Heart left ventricle (tissue), 16 donors: ENCODE results near the gene KDELR3. TPM values are rescaled to one million over a fixed set of nuclear protein-coding genes. Genes with fewer than 3 reads are reported as not detected.

Experiments used
- ATAC-seq, 4 donors: fragments of 200-7000 bp; cut with Tn5 transposase; one replicate each; pipeline ENCODE4 v1.9.1; 2020 to 2022; ENCODE audit warnings: moderate library complexity in 4 of 4, mild to moderate bottlenecking in 3 of 4, moderate number of reproducible peaks in 1 of 4
- DNase-seq, 5 donors: peaks; one replicate each; pipeline ENCODE4 v3.0.0-alpha.2; 2020
- H3K27ac ChIP-seq, 12 donors: fragments of 200-600 bp; sonication (generic) in 4 of 12; one replicate each; pipeline versions ENCODE4 v1.5.0 to v1.8.0; 2016 to 2022; ENCODE audit warnings: mild to moderate bottlenecking in 2 of 12
- H3K27me3 ChIP-seq, 9 donors: fragments of 200-600 bp; sonication (generic) in 2 of 9; one replicate each; pipeline versions ENCODE4 v1.5.1 to v1.8.0; 2016 to 2022; ENCODE audit warnings: mild to moderate bottlenecking in 3 of 9
- H3K36me3 ChIP-seq, 9 donors: fragments of 200-600 bp; sonication (generic) in 2 of 9; one replicate each; pipeline versions ENCODE4 v1.5.0 to v1.8.0; 2018 to 2022; ENCODE audit warnings: mild to moderate bottlenecking in 2 of 9
- H3K4me1 ChIP-seq, 12 donors: fragments of 200-600 bp; sonication (generic) in 4 of 12; one replicate each; pipeline versions ENCODE4 v1.5.0 to v1.8.0; 2016 to 2022; ENCODE audit warnings: mild to moderate bottlenecking in 3 of 12
- H3K4me3 ChIP-seq, 12 donors: fragments of 200-600 bp; sonication (generic) in 4 of 12; one replicate each; pipeline versions ENCODE4 v1.5.0 to v1.8.0; 2017 to 2022; ENCODE audit warnings: mild to moderate bottlenecking in 9 of 12, moderate library complexity in 4 of 12
- H3K9me3 ChIP-seq, 12 donors: fragments of 200-600 bp; sonication (generic) in 4 of 12; one replicate each; pipeline versions ENCODE4 v1.5.0 to v1.8.0; 2016 to 2022; ENCODE audit warnings: mild to moderate bottlenecking in 1 of 12
- POLR2A ChIP-seq, 2 donors: fragments of 450-650 bp; IDR thresholded peaks; one replicate each; pipeline ENCODE4 v1.6.1; 2017; ENCODE audit warnings: antibody characterized with exemption in 2 of 2, mild to moderate bottlenecking in 2 of 2, moderate library complexity in 2 of 2
- WGBS, 4 donors: extraction: QIAGEN DNeasy Blood & Tissue Kit in 2 of 4; methylation state at CpG; one replicate each; pipeline versions ENCODE4 v1.1.5 to v1.1.7; 2013 to 2018; 5-methylcytosine and 5-hydroxymethylcytosine counted together
- intact Hi-C, 10 donors: fragments of 100-400 bp; cut with DNase I; formaldehyde crosslinking; loops; one replicate each; pipeline versions ENCODE4 v1.11.1 to v1.14.2; 2022
- polyA plus RNA-seq, 2 donors: library from polyadenylated mRNA; stranded (reverse); fragments of 200-250 nt; gene quantifications; one replicate each; pipeline ENCODE4 v1.2.3, GENCODE V29; 2013
- total RNA-seq, 9 donors: library from RNA; depleted of rRNA in 2 of 9; stranded (reverse); fragments of >200 nt in 2 of 9; fragmentation: NEBNext Ultra II Directional in 3 of 9; extraction: Animal tissue kit (Norgen Biotek cat#: 25700) in 3 of 9; gene quantifications; one replicate each; pipeline versions ENCODE4 v1.1.0 to v1.2.4, GENCODE V29; 2016 to 2023
- TF ChIP-seq, protein P1 (sequence below), 12 donors: fragments of 200-600 bp; sonication (generic) in 4 of 12; IDR thresholded peaks; one replicate each; pipeline versions ENCODE4 v1.5.0 to v1.8.0; 2018 to 2022; ENCODE audit warnings: antibody characterized with exemption in 12 of 12, mild to moderate bottlenecking in 5 of 12
- donor health status: ischemic (EF 13 %, LVEDD 7.1; RV severe dilation, severe dysfunction).
- donor health status: healthy with polysubstance abuse.
- donor health status: DM: no; HTN: yes; CAD: no.
- donor health status: DM: no; HTN: no; CAD: no.
- donor health status: ischemic (EF 25% LVEDD 6.9; RV normal size, moderate dysfunction).
- donor health status: ischemic (EF 25% LVEDD 5.7; RV mildly dilated, moderate dysfunction).
- donor health status: healthy.
- donor health status: DM: yes; HTN: yes; CAD: no.
- donor health status: ischemic (EF 35%, LVEDD 5.7; RV mildly dilated, moderate dysfunction).
- donor health status: nonischemic (EF 11% LVEDD 7.7; RV severe dilation, severe dysfunction).
- donor health status: DM: yes; HTN: yes; CAD: no.
- donor health status: PGD.
- donor health status: ischemic (EF 29% LVEDD 5.4; RV normal size, mild dysfunction).
- donor health status: nonischemic (EF 23%, LVEDD 6.1; RV moderate dilation, normal function).

KDELR3 gene
- total and polyA plus RNA-seq, 11 donors, result 4.4 to 15.5 (median 8.5) TPM

DNA sequence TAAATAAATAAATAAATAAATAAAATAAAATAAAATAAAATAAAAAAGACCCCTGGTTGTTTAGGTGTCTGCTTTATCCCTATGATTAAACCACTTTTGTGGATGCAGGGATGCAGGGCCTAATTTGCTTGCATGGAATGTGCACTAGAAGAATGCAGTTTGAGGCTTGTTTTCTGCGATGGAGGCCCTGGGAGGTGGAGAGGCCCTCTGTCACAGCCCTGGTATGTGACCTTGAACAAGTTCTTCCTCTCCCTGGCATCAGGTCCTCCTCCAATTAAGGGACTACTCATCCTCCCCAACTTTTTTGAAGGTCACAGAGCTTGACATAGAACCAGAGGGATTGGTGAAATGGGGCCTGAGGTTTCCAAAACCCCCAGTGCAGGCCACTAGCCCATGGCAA lies 35.6 kb upstream of the KDELR3 start:
- Histone ChIP-seq H3K4me1 (peaks cover 0 to 59% (median 8%) of the 10 kb centered on the region in 12 donors), H3K4me3 (no peak overlapping the region), H3K9me3 (no peaks in the 10 kb centered on the region), H3K27ac (peak overlapping the region in 9 of 12 donors; percentile 29 to 87 (median 73)), H3K36me3 (peaks cover 0 to 3% (median 0%) of the 10 kb centered on the region in 9 donors), H3K27me3 (peaks cover 0 to 3% (median 0%) of the 10 kb centered on the region in 9 donors)
- TF ChIP-seq, protein P1, sequence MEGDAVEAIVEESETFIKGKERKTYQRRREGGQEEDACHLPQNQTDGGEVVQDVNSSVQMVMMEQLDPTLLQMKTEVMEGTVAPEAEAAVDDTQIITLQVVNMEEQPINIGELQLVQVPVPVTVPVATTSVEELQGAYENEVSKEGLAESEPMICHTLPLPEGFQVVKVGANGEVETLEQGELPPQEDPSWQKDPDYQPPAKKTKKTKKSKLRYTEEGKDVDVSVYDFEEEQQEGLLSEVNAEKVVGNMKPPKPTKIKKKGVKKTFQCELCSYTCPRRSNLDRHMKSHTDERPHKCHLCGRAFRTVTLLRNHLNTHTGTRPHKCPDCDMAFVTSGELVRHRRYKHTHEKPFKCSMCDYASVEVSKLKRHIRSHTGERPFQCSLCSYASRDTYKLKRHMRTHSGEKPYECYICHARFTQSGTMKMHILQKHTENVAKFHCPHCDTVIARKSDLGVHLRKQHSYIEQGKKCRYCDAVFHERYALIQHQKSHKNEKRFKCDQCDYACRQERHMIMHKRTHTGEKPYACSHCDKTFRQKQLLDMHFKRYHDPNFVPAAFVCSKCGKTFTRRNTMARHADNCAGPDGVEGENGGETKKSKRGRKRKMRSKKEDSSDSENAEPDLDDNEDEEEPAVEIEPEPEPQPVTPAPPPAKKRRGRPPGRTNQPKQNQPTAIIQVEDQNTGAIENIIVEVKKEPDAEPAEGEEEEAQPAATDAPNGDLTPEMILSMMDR (IDR thresholded peaks at IDR 0.05), result no peak
- TF ChIP-seq POLR2A (IDR thresholded peaks at IDR 0.05), result no peak
- WGBS, 4 donors, result 68 to 78% (median 72%) methylated on average over 1 of the region's 1 CpG
- intact Hi-C loops, result no loop called here
- ATAC-seq, result no peak
- DNase-seq, result no peak

DNA sequence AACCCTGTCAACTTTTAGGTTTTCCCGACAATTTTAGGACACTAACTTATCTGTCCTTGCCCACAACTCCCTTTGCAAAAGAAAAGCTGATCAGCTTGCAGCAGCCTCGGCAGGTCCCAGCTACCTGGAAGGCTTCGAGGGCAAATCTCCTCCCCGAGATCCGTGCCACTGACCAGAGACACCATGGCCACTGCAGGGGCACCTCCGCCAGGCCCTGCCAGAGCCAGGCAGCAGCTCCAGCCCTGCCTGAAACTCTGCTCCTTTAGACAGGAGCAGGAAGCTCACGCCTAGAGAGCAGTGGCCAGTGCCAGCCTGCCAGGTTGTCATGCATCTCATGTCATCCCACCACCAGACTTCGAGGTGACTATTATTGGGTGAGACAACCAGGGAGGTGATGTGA lies 34.0 kb upstream of the KDELR3 start:
- WGBS, 4 donors, result 61 to 80% (median 69%) methylated on average over 5 to 8 of the region's 8 CpGs
- Histone ChIP-seq H3K4me1 (peaks cover 0 to 60% (median 8%) of the 10 kb centered on the region in 12 donors), H3K27me3 (peaks cover 0 to 3% (median 0%) of the 10 kb centered on the region in 9 donors), H3K36me3 (no peaks in the 10 kb centered on the region), H3K27ac (peak overlapping the region in 5 of 12 donors; percentile 8 to 87 (median 28)), H3K4me3 (no peak overlapping the region), H3K9me3 (no peaks in the 10 kb centered on the region)
- intact Hi-C loops, result no loop called here
- ATAC-seq, result no peak
- no peak for DNase-seq
- no peak for TF ChIP-seq POLR2A (IDR thresholded peaks at IDR 0.05)
- TF ChIP-seq, protein P1 (IDR thresholded peaks at IDR 0.05), result no peak

DNA sequence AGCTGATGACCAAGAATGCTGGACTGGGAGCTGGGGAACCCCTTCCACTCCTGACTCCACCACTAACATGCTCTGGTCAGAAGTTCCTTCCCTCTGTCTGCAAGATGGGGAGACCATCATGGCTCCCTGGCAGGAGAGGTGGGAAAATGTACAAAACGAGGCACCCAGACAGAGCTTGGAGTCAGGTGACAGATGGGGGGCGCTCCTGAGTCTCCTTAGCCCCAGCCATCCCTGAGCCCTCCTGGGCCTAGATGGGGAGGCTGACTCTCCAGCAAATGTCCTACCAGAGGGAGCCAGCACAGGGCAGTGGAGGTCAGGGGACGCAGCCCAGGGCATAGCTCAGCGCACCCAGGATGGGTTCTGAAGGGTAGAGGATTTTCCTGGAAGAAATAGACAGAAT lies 32.9 kb upstream of the KDELR3 start:
- WGBS, 4 donors, result 72 to 87% (median 77%) methylated on average over 4 of the region's 4 CpGs
- no peak for DNase-seq

GRCh38 chr22:38435965-38436364 lies 31.9 kb upstream of the KDELR3 start:
- H3K27me3 ChIP-seq, result peaks cover 0 to 3% (median 0%) of the 10 kb centered on the region in 9 donors
- intact Hi-C loops, result no loop called here
- no peaks in the 10 kb centered on the region for H3K9me3 ChIP-seq
- no peaks in the 10 kb centered on the region for H3K36me3 ChIP-seq
- peak; percentile 39 to 55 (median 40) for ATAC-seq
- H3K4me3 ChIP-seq, result no peak overlapping the region
- 26 to 44% (median 37%) methylated on average over 3 to 4 of the region's 4 CpGs for WGBS, 4 donors
- peak overlapping the region in 9 of 12 donors; percentile 15 to 86 (median 66) for H3K27ac ChIP-seq
- DNase-seq, result no peak
- H3K4me1 ChIP-seq, result peaks cover 0 to 49% (median 8%) of the 10 kb centered on the region in 12 donors
- TF ChIP-seq, protein P1 (IDR thresholded peaks at IDR 0.05), result no peak
- no peak for TF ChIP-seq POLR2A (IDR thresholded peaks at IDR 0.05)

More for the DNA sequence above, 32.9 kb upstream of the KDELR3 start:
- no peak for TF ChIP-seq POLR2A (IDR thresholded peaks at IDR 0.05)
- TF ChIP-seq, protein P1 (IDR thresholded peaks at IDR 0.05), result peak in 1 of 12 donors; percentile 9
- Histone ChIP-seq H3K36me3 (no peaks in the 10 kb centered on the region), H3K9me3 (no peaks in the 10 kb centered on the region), H3K4me1 (peaks cover 0 to 52% (median 8%) of the 10 kb centered on the region in 12 donors), H3K27ac (peak overlapping the region in 6 of 12 donors; percentile 59 to 86 (median 68)), H3K27me3 (peaks cover 0 to 3% (median 0%) of the 10 kb centered on the region in 9 donors), H3K4me3 (no peak overlapping the region)
- intact Hi-C loops, result no loop called here
- ATAC-seq, result no peak
